Measurements from ENCODE around the gene SRRM3.
"Not testable (repeated sequence)": the region's sequence is repeated elsewhere in the genome, so short reads cannot be mapped to it uniquely, and the experiment has no call there.

- not testable (repeated sequence) for TF ChIP-seq MAX (IDR thresholded peaks at IDR 0.05; ENCODE audit: low read depth, low read length); POLR2A (IDR thresholded peaks at IDR 0.05; ENCODE audit: extremely low read depth, insufficient read length)
- TF ChIP-seq, protein P1, sequence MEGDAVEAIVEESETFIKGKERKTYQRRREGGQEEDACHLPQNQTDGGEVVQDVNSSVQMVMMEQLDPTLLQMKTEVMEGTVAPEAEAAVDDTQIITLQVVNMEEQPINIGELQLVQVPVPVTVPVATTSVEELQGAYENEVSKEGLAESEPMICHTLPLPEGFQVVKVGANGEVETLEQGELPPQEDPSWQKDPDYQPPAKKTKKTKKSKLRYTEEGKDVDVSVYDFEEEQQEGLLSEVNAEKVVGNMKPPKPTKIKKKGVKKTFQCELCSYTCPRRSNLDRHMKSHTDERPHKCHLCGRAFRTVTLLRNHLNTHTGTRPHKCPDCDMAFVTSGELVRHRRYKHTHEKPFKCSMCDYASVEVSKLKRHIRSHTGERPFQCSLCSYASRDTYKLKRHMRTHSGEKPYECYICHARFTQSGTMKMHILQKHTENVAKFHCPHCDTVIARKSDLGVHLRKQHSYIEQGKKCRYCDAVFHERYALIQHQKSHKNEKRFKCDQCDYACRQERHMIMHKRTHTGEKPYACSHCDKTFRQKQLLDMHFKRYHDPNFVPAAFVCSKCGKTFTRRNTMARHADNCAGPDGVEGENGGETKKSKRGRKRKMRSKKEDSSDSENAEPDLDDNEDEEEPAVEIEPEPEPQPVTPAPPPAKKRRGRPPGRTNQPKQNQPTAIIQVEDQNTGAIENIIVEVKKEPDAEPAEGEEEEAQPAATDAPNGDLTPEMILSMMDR (IDR thresholded peaks at IDR 0.05; ENCODE audit: low read depth, low read length) = not testable (repeated sequence)
Observed at GRCh38 chr7:76308874-76309273, 107.2 kb downstream of the SRRM3 start.

Data from NB4 (cell line).